H9 (cell line): Measurements from ENCODE around the gene PGR. TPM values are rescaled to one million over a fixed set of nuclear protein-coding genes. Genes with fewer than 3 reads are reported as not detected.

Experiments
- DNase-seq: peaks from one replicate; pipeline ENCODE4 v3.0.0-alpha.2; 2017
- H2AFZ ChIP-seq: one replicate; pipeline ENCODE4 v1.6.1; 2013; ENCODE audit warnings: mild to moderate bottlenecking, low read length, control low read depth, moderate library complexity
- H2AK5ac ChIP-seq: 2 replicates; pipeline ENCODE4 v1.6.1; 2013; ENCODE audit warnings: low read length, control low read depth, mixed read lengths; ENCODE audit not compliant: insufficient read length
- H2BK120ac ChIP-seq: one replicate; pipeline ENCODE4 v1.6.1; 2013; ENCODE audit warnings: low read depth, mild to moderate bottlenecking, low read length, control low read depth, inconsistent platforms; ENCODE audit not compliant: poor library complexity, severe bottlenecking
- H2BK12ac ChIP-seq: 2 replicates; pipeline ENCODE4 v1.6.1; 2013; ENCODE audit warnings: low read length, control low read depth, mixed read lengths, low read depth; ENCODE audit not compliant: insufficient read length
- H2BK15ac ChIP-seq: 2 replicates; pipeline ENCODE4 v1.6.1; 2013; ENCODE audit warnings: low read depth, low read length, control low read depth
- H2BK20ac ChIP-seq: one replicate; pipeline ENCODE4 v1.6.1; 2013; ENCODE audit warnings: low read depth, mild to moderate bottlenecking, low read length, control low read depth, inconsistent platforms; ENCODE audit not compliant: poor library complexity, severe bottlenecking
- H2BK5ac ChIP-seq: 2 replicates; pipeline ENCODE4 v1.6.1; 2013; ENCODE audit warnings: low read length, control low read depth, mixed read lengths; ENCODE audit not compliant: insufficient read length
- H3K14ac ChIP-seq: 2 replicates; pipeline ENCODE4 v1.6.1; 2013; ENCODE audit warnings: low read length, control low read depth; ENCODE audit not compliant: insufficient read depth
- H3K18ac ChIP-seq: 2 replicates; pipeline ENCODE4 v1.6.1; 2013; ENCODE audit warnings: low read depth, mild to moderate bottlenecking, mixed read lengths, low read length, control low read depth; ENCODE audit not compliant: insufficient read length
- H3K23ac ChIP-seq: 2 replicates; pipeline ENCODE4 v1.6.1; 2013; ENCODE audit warnings: low read length, control low read depth, mixed read lengths, low read depth; ENCODE audit not compliant: insufficient read length
- H3K23me2 ChIP-seq: 2 replicates; pipeline ENCODE4 v1.6.1; 2013; ENCODE audit warnings: low read depth, mild to moderate bottlenecking, mixed read lengths, low read length, control low read depth; ENCODE audit not compliant: insufficient read length, poor library complexity, severe bottlenecking
- H3K27ac ChIP-seq: 2 replicates; pipeline ENCODE4 v1.5.1; 2013; ENCODE audit warnings: low read length, control low read depth, mixed read lengths, low read depth; ENCODE audit not compliant: insufficient read length
- H3K27me3 ChIP-seq: 2 replicates; pipeline ENCODE4 v1.6.1; 2013; ENCODE audit warnings: low read length, control low read depth, inconsistent platforms; ENCODE audit not compliant: insufficient read depth
- H3K4ac ChIP-seq: 2 replicates; pipeline ENCODE4 v1.6.1; 2013; ENCODE audit warnings: low read depth, mild to moderate bottlenecking, control low read depth, inconsistent platforms, low read length, moderate library complexity
- H3K4me1 ChIP-seq: 2 replicates; pipeline ENCODE4 v1.6.1; 2013; ENCODE audit warnings: low read length, control low read depth, inconsistent platforms; ENCODE audit not compliant: insufficient read depth
- H3K4me2 ChIP-seq: 2 replicates; pipeline ENCODE4 v1.6.1; 2013; ENCODE audit warnings: low read length, control low read depth, mixed read lengths; ENCODE audit not compliant: insufficient read length, insufficient read depth
- H3K56ac ChIP-seq: 2 replicates; pipeline ENCODE4 v1.6.1; 2013; ENCODE audit warnings: low read depth, mild to moderate bottlenecking, mixed read lengths, low read length, control low read depth; ENCODE audit not compliant: insufficient read length
- H3K79me1 ChIP-seq: 2 replicates; pipeline ENCODE4 v1.6.1; 2013; ENCODE audit warnings: low read depth, mild to moderate bottlenecking, moderate library complexity, low read length, control low read depth, inconsistent platforms; ENCODE audit not compliant: insufficient read depth, poor library complexity, severe bottlenecking
- H3K79me2 ChIP-seq: 2 replicates; pipeline ENCODE4 v1.6.1; 2013; ENCODE audit warnings: low read length, control low read depth, inconsistent platforms; ENCODE audit not compliant: insufficient read depth
- H3K9ac ChIP-seq: 2 replicates; pipeline ENCODE4 v1.6.1; 2013; ENCODE audit warnings: low read length, control low read depth, mixed read lengths; ENCODE audit not compliant: insufficient read length; ENCODE audit errors: extremely low read depth
- H3K9me3 ChIP-seq: one replicate; pipeline ENCODE4 v1.6.1; 2013; ENCODE audit warnings: low read depth, low read length, inconsistent platforms; ENCODE audit not compliant: control insufficient read depth
- H3T11ph ChIP-seq: one replicate; pipeline ENCODE4 v1.6.1; 2013; ENCODE audit warnings: mild to moderate bottlenecking, low read length, control low read depth, inconsistent platforms
- H4K20me1 ChIP-seq: one replicate; pipeline ENCODE4 v1.6.1; 2013; ENCODE audit not compliant: control insufficient read depth, insufficient read length, insufficient read depth
- H4K5ac ChIP-seq: 2 replicates; pipeline ENCODE4 v1.6.1; 2013; ENCODE audit warnings: low read depth, mild to moderate bottlenecking, mixed read lengths, low read length, control low read depth; ENCODE audit not compliant: insufficient read length
- H4K8ac ChIP-seq: replicated peaks from 2 replicates; pipeline ENCODE4 v1.6.1; 2013; ENCODE audit warnings: low read length, control low read depth, mixed read lengths, low read depth; ENCODE audit not compliant: insufficient read length
- H4K91ac ChIP-seq: 2 replicates; pipeline ENCODE4 v1.6.1; 2013; ENCODE audit warnings: low read depth, mild to moderate bottlenecking, moderate library complexity, mixed read lengths, low read length, control low read depth; ENCODE audit not compliant: insufficient read length
- H3K27ac Mint-ChIP-seq, 3 experiments: 2 replicates in 2 of 3; 3 replicates in 1 of 3; pipeline ENCODE4 v1.8.0; 2020 to 2021; ENCODE audit warnings: mixed read lengths in 3 of 3, mild to moderate bottlenecking in 1 of 3, moderate library complexity in 1 of 3
- H3K27me3 Mint-ChIP-seq: 2 replicates; pipeline ENCODE4 v1.8.0; 2021; ENCODE audit warnings: low read depth, mild to moderate bottlenecking, moderate library complexity, mixed read lengths
- H3K36me3 Mint-ChIP-seq, 3 experiments: 2 replicates in 2 of 3; 3 replicates in 1 of 3; pipeline ENCODE4 v1.8.0; 2020 to 2021; ENCODE audit warnings: low read depth in 3 of 3, mixed read lengths in 3 of 3; ENCODE audit not compliant: insufficient read depth in 1 of 3
- H3K4me1 Mint-ChIP-seq, 2 experiments: 2 replicates each; pipeline ENCODE4 v1.8.0; 2020; ENCODE audit warnings: mixed read lengths in 2 of 2
- H3K4me3 Mint-ChIP-seq, 2 experiments: 2 replicates in 1 of 2; 3 replicates in 1 of 2; pipeline ENCODE4 v1.8.0; 2020 to 2021; ENCODE audit warnings: mild to moderate bottlenecking in 2 of 2, mixed read lengths in 2 of 2, moderate library complexity in 1 of 2
- H3K9me3 Mint-ChIP-seq, 2 experiments: 2 replicates in 1 of 2; 3 replicates in 1 of 2; pipeline ENCODE4 v1.8.0; 2020; ENCODE audit warnings: mild to moderate bottlenecking in 2 of 2, mixed read lengths in 2 of 2, moderate library complexity in 1 of 2
- WGBS: extraction: QIAGEN DNeasy Blood & Tissue Kit; methylation state at CpG from one replicate; pipeline ENCODE4 v1.1.7; 2013; ENCODE audit warnings: missing lambda C conversion rate, low lambda C conversion rate, mixed read lengths; ENCODE audit not compliant: insufficient read length; ENCODE audit errors: extremely low coverage; 5-methylcytosine and 5-hydroxymethylcytosine counted together
- total RNA-seq: library from RNA; stranded (reverse); gene quantifications from 2 replicates; pipeline ENCODE4 v1.2.1, GENCODE V29; 2021
- TF ChIP-seq, protein P1 (sequence below): fragments of 200-600 bp; sonication (generic); conservative IDR thresholded peaks from 3 replicates; pipeline ENCODE4 v1.8.0; 2021; ENCODE audit warnings: antibody characterized with exemption, mild to moderate bottlenecking

The PGR gene
- total RNA-seq, 1 experiment from 2014 or later, result 0.02 TPM

DNA sequence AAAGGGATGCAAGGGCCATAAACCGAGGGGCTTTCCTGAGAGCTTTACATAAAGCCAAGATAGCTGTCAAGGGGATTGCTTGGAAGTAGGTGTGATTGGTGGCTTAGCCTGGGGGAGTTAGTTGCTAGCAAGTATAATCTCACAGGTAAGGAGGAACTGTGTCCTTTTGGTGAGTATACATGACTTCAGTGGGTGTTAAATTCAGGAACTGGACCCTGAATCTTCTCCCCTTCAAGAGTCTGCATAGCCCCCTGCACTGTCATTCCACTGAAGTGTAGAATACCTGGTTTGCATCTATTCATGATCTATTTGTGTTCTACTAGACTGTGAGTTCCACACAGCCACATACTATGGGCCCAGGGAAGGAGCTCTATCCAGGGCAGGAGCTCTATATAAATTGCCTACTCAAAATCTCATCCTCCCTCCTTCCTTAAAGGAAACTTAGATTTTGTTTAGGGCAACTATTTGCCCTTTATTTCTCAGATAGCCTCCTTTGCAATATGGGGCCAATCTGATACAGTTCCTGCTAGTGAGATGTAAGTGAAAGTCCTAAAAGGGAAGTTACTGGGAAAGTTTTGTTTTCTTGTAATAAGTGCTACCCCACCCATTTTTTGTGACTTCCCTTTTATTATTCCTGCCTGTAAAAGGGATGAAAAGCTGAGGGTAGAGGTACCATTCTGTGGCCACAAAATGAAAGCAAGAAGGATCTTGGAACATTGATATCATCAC lies 120.5 kb downstream of the PGR start:
- no peak overlapping the region for H2BK5ac ChIP-seq
- no peak overlapping the region for H2BK120ac ChIP-seq
- Mint-ChIP-seq H3K27me3 (no peaks in the 10 kb centered on the region), H3K27ac (no peak overlapping the region), H3K4me1 (peaks cover 0 to 8% of the 10 kb centered on the region in 2 experiments; a peak in 1 of 4 replicates), H3K9me3 (peaks cover 0 to 2% of the 10 kb centered on the region in 2 experiments; a peak in 1 of 5 replicates), H3K36me3 (no peaks in the 10 kb centered on the region; a peak in 1 of 7 replicates), H3K4me3 (no peak overlapping the region)
- H3K9me3 ChIP-seq, result no peaks in the 10 kb centered on the region
- no peak overlapping the region for H2AK5ac ChIP-seq
- no peak overlapping the region for H4K8ac ChIP-seq
- H3K27ac ChIP-seq, result no peak overlapping the region
- H3K4ac ChIP-seq, result no peak overlapping the region
- H3K23me2 ChIP-seq, result no peaks in the 10 kb centered on the region
- no peaks in the 10 kb centered on the region for H4K20me1 ChIP-seq
- H4K5ac ChIP-seq, result no peak overlapping the region
- H2BK20ac ChIP-seq, result no peak overlapping the region
- no peak overlapping the region for H3K18ac ChIP-seq
- H3K14ac ChIP-seq, result no peak overlapping the region
- no peak for DNase-seq
- no peak overlapping the region for H3K4me2 ChIP-seq
- H3K9ac ChIP-seq, result no peak overlapping the region
- no peaks in the 10 kb centered on the region for H3K79me1 ChIP-seq
- WGBS, result no CpG with 5 or more reads among the region's 1 CpG
- no peak overlapping the region for H2BK12ac ChIP-seq
- H4K91ac ChIP-seq, result no peak overlapping the region
- TF ChIP-seq, protein P1, sequence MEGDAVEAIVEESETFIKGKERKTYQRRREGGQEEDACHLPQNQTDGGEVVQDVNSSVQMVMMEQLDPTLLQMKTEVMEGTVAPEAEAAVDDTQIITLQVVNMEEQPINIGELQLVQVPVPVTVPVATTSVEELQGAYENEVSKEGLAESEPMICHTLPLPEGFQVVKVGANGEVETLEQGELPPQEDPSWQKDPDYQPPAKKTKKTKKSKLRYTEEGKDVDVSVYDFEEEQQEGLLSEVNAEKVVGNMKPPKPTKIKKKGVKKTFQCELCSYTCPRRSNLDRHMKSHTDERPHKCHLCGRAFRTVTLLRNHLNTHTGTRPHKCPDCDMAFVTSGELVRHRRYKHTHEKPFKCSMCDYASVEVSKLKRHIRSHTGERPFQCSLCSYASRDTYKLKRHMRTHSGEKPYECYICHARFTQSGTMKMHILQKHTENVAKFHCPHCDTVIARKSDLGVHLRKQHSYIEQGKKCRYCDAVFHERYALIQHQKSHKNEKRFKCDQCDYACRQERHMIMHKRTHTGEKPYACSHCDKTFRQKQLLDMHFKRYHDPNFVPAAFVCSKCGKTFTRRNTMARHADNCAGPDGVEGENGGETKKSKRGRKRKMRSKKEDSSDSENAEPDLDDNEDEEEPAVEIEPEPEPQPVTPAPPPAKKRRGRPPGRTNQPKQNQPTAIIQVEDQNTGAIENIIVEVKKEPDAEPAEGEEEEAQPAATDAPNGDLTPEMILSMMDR, result no peak
- no peaks in the 10 kb centered on the region for H3K4me1 ChIP-seq
- H3K79me2 ChIP-seq, result no peaks in the 10 kb centered on the region
- no peak overlapping the region for H3T11ph ChIP-seq
- H3K23ac ChIP-seq, result no peak overlapping the region
- H3K27me3 ChIP-seq, result no peaks in the 10 kb centered on the region
- no peak overlapping the region for H2AFZ ChIP-seq
- H3K56ac ChIP-seq, result no peak overlapping the region
- H2BK15ac ChIP-seq, result no peak overlapping the region
